HepG2 (cell line): ENCODE measurements around the gene LGALS3. TPM values are rescaled to one million over a fixed set of nuclear protein-coding genes. Genes with fewer than 3 reads are reported as not detected.
A peak's percentile ranks its signal among the peaks of the same experiment; 100 is the strongest.

Experiments used
- DMAP1 ChIP-seq: IDR thresholded peaks from 2 replicates; pipeline ENCODE4 v1.6.1; 2016
- HNF1A ChIP-seq, 2 experiments: sonication (generic) in 1 of 2; formaldehyde crosslinking in 1 of 2; IDR thresholded peaks; 2 replicates each; pipeline versions ENCODE4 v1.4.0 to v1.6.1; 2016 to 2020; ENCODE audit warnings: borderline replicate concordance in 1 of 2, low read depth in 1 of 2, mild to moderate bottlenecking in 1 of 2, missing genetic modification reagents in 1 of 2
- HOXA9 ChIP-seq: sonication (generic); formaldehyde crosslinking; IDR thresholded peaks from 2 replicates; pipeline ENCODE4 v1.8.1; 2022; ENCODE audit warnings: missing genetic modification reagents, mild to moderate bottlenecking, moderate library complexity, borderline replicate concordance
- IRF1 ChIP-seq: sonication (generic); formaldehyde crosslinking; IDR thresholded peaks from 2 replicates; pipeline ENCODE4 v1.4.0; 2020; ENCODE audit warnings: low read depth, mild to moderate bottlenecking, missing genetic modification reagents
- MTA3 ChIP-seq: sonication (generic); formaldehyde crosslinking; IDR thresholded peaks from 2 replicates; pipeline ENCODE4 v1.4.0; 2020; ENCODE audit warnings: missing genetic modification reagents
- MXD3 ChIP-seq: IDR thresholded peaks from 2 replicates; pipeline ENCODE4 v1.6.1; 2016; ENCODE audit warnings: mild to moderate bottlenecking, missing biosample characterization, missing genetic modification reagents
- PHF5A ChIP-seq: IDR thresholded peaks from one replicate; pipeline ENCODE4 v1.6.1; 2018; ENCODE audit warnings: low read depth, missing genetic modification reagents; ENCODE audit not compliant: unreplicated experiment
- PLSCR1 ChIP-seq: sonication (generic); formaldehyde crosslinking; IDR thresholded peaks from 2 replicates; pipeline ENCODE4 v1.5.0; 2020; ENCODE audit warnings: missing genetic modification reagents, mild to moderate bottlenecking, borderline replicate concordance
- PPARG ChIP-seq: conservative IDR thresholded peaks from 2 replicates; pipeline ENCODE4 v1.6.1; 2016; ENCODE audit warnings: missing biosample characterization, missing genetic modification reagents
- SAFB2 ChIP-seq: sonication (generic); formaldehyde crosslinking; IDR thresholded peaks from 2 replicates; pipeline ENCODE4 v1.5.1; 2020; ENCODE audit warnings: missing genetic modification reagents, low read depth, mild to moderate bottlenecking, borderline replicate concordance
- SIX4 ChIP-seq: sonication (generic); formaldehyde crosslinking; IDR thresholded peaks from 2 replicates; pipeline ENCODE4 v1.4.0; 2020; ENCODE audit warnings: missing genetic modification reagents
- TBP ChIP-seq: sonication (generic); formaldehyde crosslinking; IDR thresholded peaks from 2 replicates; pipeline ENCODE4 v1.5.0; 2020; ENCODE audit warnings: missing genetic modification reagents
- ZFP36 ChIP-seq: fragments of 150-350 bp; IDR thresholded peaks from 2 replicates; pipeline ENCODE4 v1.6.1; 2018; ENCODE audit warnings: borderline replicate concordance, low read length, low read depth; ENCODE audit not compliant: partially characterized antibody
- ZNF253 ChIP-seq: sonication (generic); formaldehyde crosslinking; IDR thresholded peaks from 2 replicates; pipeline ENCODE4 v1.8.0; 2022; ENCODE audit warnings: mild to moderate bottlenecking, missing genetic modification reagents, borderline replicate concordance
- ZNF564 ChIP-seq: sonication (generic); formaldehyde crosslinking; IDR thresholded peaks from 2 replicates; pipeline ENCODE4 v1.8.1; 2023; ENCODE audit warnings: mild to moderate bottlenecking, missing genetic modification reagents
- ZNF598 ChIP-seq: sonication (generic); formaldehyde crosslinking; IDR thresholded peaks from 2 replicates; pipeline ENCODE4 v1.5.1; 2020; ENCODE audit warnings: mild to moderate bottlenecking, missing genetic modification reagents, borderline replicate concordance
- ZNF670 ChIP-seq: sonication (generic); formaldehyde crosslinking; IDR thresholded peaks from 2 replicates; pipeline ENCODE4 v1.8.0; 2022; ENCODE audit warnings: mild to moderate bottlenecking, missing genetic modification reagents, borderline replicate concordance
- polyA plus RNA-seq, 8 experiments: library from polyadenylated mRNA; depleted of rRNA in 3 of 8; stranded (reverse) in 7 of 8; unstranded in 1 of 8; fragments of >200 nt; fragmentation: Illumina TruSeq in 4 of 8; extraction: Trizol in 4 of 8; gene quantifications; 2 replicates each; pipeline versions ENCODE4 v1.2.1 to v1.2.3, GENCODE V29; 2011 to 2016; ENCODE audit warnings: low read depth in 4 of 8, missing spikeins in 1 of 8, mixed read lengths in 1 of 8; ENCODE audit not compliant: insufficient read depth in 1 of 8
- total RNA-seq, 5 experiments: library from RNA; depleted of rRNA; stranded (reverse); fragments of >200 nt; fragmentation: Illumina TruSeq; extraction: Trizol; gene quantifications; 2 replicates each; pipeline ENCODE4 v1.2.3, GENCODE V29; 2016; ENCODE audit warnings: low read depth in 1 of 5
- TF ChIP-seq, protein P1 (sequence below): sonication (generic); formaldehyde crosslinking; conservative IDR thresholded peaks from 2 replicates; pipeline ENCODE4 v1.8.0; 2022; ENCODE audit warnings: missing genetic modification reagents

Gene LGALS3
- total and polyA plus RNA-seq, 2 of the 13 experiments (the other 11 are each of a cell fraction or from before 2014, with no cell fraction given): 5.0 to 97.4 TPM

GRCh38 chr14:55191203-55192053 lies 62.4 kb downstream of the LGALS3 start, which contains the start of gene DLGAP5 (continued):
- TF ChIP-seq HNF1A (IDR thresholded peaks at IDR 0.05; ENCODE audit: low read depth) (no peak), HNF1A (CRISPR knock-in tag; IDR thresholded peaks at IDR 0.05; ENCODE audit: borderline replicate concordance) (no peak), ZFP36 (no peak), TBP (CRISPR knock-in tag) (no peak), MXD3 (CRISPR knock-in tag) (no peak), ZNF670 (CRISPR knock-in tag) (no peak), ZNF564 (peak; percentile 23; the same call in 1 of the 2 replicates), PLSCR1 (no peak), ZNF253 (CRISPR knock-in tag) (peak; percentile 41; the same call in 1 of the 2 replicates), IRF1 (CRISPR knock-in tag) (no peak), ZNF598 (CRISPR knock-in tag) (peak; percentile 85; the same call in 1 of the 2 replicates), SIX4 (CRISPR knock-in tag) (no peak), HOXA9 (CRISPR knock-in tag) (peak; percentile 77), PPARG (CRISPR knock-in tag) (no peak), DMAP1 (peak; percentile 89), PHF5A (CRISPR knock-in tag) (no peak), MTA3 (no peak), SAFB2 (CRISPR knock-in tag) (no peak; the same call in 1 of the 2 replicates)
- TF ChIP-seq, protein P1, sequence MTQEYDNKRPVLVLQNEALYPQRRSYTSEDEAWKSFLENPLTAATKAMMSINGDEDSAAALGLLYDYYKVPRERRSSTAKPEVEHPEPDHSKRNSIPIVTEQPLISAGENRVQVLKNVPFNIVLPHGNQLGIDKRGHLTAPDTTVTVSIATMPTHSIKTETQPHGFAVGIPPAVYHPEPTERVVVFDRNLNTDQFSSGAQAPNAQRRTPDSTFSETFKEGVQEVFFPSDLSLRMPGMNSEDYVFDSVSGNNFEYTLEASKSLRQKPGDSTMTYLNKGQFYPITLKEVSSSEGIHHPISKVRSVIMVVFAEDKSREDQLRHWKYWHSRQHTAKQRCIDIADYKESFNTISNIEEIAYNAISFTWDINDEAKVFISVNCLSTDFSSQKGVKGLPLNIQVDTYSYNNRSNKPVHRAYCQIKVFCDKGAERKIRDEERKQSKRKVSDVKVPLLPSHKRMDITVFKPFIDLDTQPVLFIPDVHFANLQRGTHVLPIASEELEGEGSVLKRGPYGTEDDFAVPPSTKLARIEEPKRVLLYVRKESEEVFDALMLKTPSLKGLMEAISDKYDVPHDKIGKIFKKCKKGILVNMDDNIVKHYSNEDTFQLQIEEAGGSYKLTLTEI: no peak; the same call in 1 of the 2 replicates
